AG04450 (cell line): Measurements from ENCODE around the gene SDHAF2. TPM values are rescaled to one million over a fixed set of nuclear protein-coding genes. Genes with fewer than 3 reads are reported as not detected.

Experiments
- CTCF ChIA-PET: fragments of 300-600, 350-600 bp; formaldehyde crosslinking; extraction: SDS; loops from one replicate; lab custom pipeline; 2022; ENCODE audit warnings: antibody characterized with exemption, inconsistent platforms; lab: Charles Lee
- POLR2A ChIA-PET: fragments of 350-600 bp; formaldehyde crosslinking; extraction: SDS; loops from one replicate; lab custom pipeline; 2021; ENCODE audit warnings: antibody characterized with exemption, inconsistent platforms; lab: Yijun Ruan, JAX
- DNase-seq: peaks from one replicate; pipeline ENCODE4 v3.0.0-alpha.2; 2011; ENCODE audit warnings: low read depth, low spot score
- H3K27ac ChIP-seq: one replicate; pipeline ENCODE4 v1.5.1; 2012; ENCODE audit warnings: low read depth, low read length, control low read depth
- H3K27me3 ChIP-seq: one replicate; pipeline ENCODE4 v1.6.0; 2012; ENCODE audit warnings: low read length; ENCODE audit not compliant: control insufficient read depth, insufficient read depth
- H3K4me3 ChIP-seq: 2 replicates; pipeline ENCODE4 v1.5.1; 2011; ENCODE audit warnings: mild to moderate bottlenecking, low read depth, low read length, control low read depth
- H3K9me3 ChIP-seq: 2 replicates; pipeline ENCODE4 v1.5.1; 2012; ENCODE audit warnings: low read length; ENCODE audit not compliant: control insufficient read depth, insufficient read depth
- CTCF ChIP-seq: IDR thresholded peaks from 2 replicates; pipeline ENCODE4 v1.5.1; 2011; ENCODE audit warnings: low read depth, low read length, control low read depth, inconsistent platforms
- polyA plus RNA-seq: library from polyadenylated mRNA; depleted of rRNA; stranded (reverse); fragments of >200 nt; gene quantifications from 2 replicates; pipeline ENCODE4 v1.2.3, GENCODE V29; 2011

SDHAF2 gene
- polyA plus RNA-seq, 1 experiment: 71.6 TPM

DNA sequence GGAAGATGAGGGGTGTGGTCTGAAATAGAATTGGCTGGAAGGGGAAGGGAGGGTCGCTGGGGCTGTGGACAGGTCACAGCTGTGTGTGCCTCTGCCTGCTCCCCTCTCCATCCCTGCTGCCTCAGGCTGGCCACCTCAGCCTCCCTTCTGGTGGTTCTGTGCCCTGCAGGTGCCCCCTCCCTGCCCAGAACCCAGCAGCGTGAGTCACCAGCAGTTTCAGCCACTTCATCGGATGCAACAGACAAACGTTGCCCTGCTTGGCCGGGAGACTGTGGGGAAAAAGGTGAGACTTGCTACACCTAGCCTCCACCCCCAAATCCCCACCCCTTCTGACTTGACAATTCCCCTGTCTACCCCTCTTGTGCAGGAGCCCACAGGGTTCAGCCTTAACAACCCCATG, 56.9 kb downstream of the SDHAF2 start:
- POLR2A ChIA-PET: no interaction called here
- TF ChIP-seq CTCF: no peak
- peaks cover 12% of the 10 kb centered on the region for H3K27me3 ChIP-seq

GRCh38 chr11:61487342-61488025, 57.6 kb downstream of the SDHAF2 start:
- Histone ChIP-seq H3K27me3 (peaks cover 8% of the 10 kb centered on the region), H3K9me3 (no peaks in the 10 kb centered on the region; the same call in 1 of the 2 replicates), H3K27ac (no peak overlapping the region), H3K4me3 (no peak overlapping the region)
- no peak for TF ChIP-seq CTCF
- ChIA-PET CTCF (interaction anchor here (0.7 to 3.8 kb wide), 7 partner anchors 10 to 1343 kb away, joined by 3 to 37 read pairs (median 6); no protein-coding TSS in a partner anchor), POLR2A (interaction anchor here (0.7 kb wide), 1 partner anchor 231 kb away, joined by 6 read pairs; no protein-coding TSS in a partner anchor)
- DNase-seq: no peak

More for the DNA sequence above, 56.9 kb downstream of the SDHAF2 start:
- DNase-seq: no peak
- Histone ChIP-seq H3K4me3 (no peak overlapping the region), H3K27ac (no peak overlapping the region), H3K9me3 (no peaks in the 10 kb centered on the region; the same call in 1 of the 2 replicates)
- CTCF ChIA-PET: interaction anchor here (1.2 to 3.0 kb wide), 4 partner anchors 9 to 45 kb away, joined by 5 to 11 read pairs (median 6); no protein-coding TSS in a partner anchor

- DNase-seq: no peak
- ChIA-PET POLR2A (interaction anchor here (0.6 kb wide), 1 partner anchor 99 kb away, joined by 3 read pairs; no protein-coding TSS in a partner anchor), CTCF (interaction anchor here (0.8 to 3.8 kb wide), 7 partner anchors 11 to 244 kb away, joined by 3 to 37 read pairs (median 6); no protein-coding TSS in a partner anchor)
- H3K9me3 ChIP-seq: no peaks in the 10 kb centered on the region; the same call in 1 of the 2 replicates
- H3K27ac ChIP-seq: no peak overlapping the region
- H3K4me3 ChIP-seq: no peak overlapping the region
- H3K27me3 ChIP-seq: peaks cover 5% of the 10 kb centered on the region
- no peak for TF ChIP-seq CTCF
These were observed 58.8 kb downstream of the SDHAF2 start for GRCh38 chr11:61488651-61489291.

DNA sequence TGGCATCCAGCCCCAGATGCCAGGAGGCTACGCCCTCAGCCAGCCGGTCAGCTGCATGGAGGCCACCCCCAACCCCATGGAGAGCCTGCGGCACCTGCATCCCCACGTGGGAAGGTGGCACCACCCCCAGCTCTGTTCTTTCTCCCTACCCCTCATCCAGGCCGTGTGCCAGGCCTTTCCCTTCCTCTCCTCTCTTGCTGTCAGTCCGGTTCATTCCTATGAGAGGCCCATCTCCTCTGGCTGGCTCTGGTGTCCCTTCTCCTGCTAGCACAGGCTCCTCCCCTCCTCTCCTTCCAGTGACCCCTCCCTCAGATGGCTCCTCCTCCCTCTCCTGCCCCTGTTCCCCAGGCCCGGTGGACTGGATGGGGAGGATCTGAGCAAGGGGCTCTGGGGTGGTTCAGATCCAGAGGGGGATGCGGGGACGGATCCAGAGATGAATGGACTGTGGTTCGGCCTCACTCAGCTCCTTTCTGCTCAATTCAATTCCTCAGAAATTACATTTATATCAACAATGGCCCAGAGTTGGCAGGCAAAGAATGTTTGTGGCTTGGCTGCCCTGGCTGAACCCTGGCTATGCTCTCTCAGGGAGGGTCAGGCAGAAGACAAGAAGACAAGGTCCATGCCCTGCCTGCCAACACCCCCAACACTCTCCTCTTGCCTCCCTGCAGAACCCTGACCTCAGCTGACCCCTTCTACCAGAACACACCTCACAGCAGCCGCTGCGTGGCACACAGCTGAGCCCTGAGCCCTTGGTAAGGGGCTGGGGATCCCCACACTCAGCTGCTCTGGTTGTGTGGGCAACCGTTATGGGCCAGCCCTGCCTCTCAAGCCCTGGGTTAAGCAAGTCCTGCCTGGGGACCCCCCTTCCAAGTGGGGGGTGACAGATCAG, 60.2 kb downstream of the SDHAF2 start:
- ChIA-PET CTCF (interaction anchor here (0.6 to 3.8 kb wide), 3 partner anchors 13 to 103 kb away, joined by 3 to 37 read pairs (median 12); no protein-coding TSS in a partner anchor), POLR2A (no interaction called here)
- peaks cover 5% of the 10 kb centered on the region for H3K27me3 ChIP-seq
- H3K9me3 ChIP-seq: no peaks in the 10 kb centered on the region; the same call in 1 of the 2 replicates
- H3K4me3 ChIP-seq: no peak overlapping the region
- TF ChIP-seq CTCF: no peak
- H3K27ac ChIP-seq: no peak overlapping the region
- no peak for DNase-seq
